ENCODE measurements around the gene NUDT13.

GRCh38 chr10:73131301-73131700, 21.0 kb downstream of the NUDT13 start:
- TF ChIP-seq REST (IDR thresholded peaks at IDR 0.05; ENCODE audit: insufficient replicate concordance, low read depth) (no peak), CTCF (IDR thresholded peaks at IDR 0.05; ENCODE audit: insufficient read depth, low read length) (no peak), POLR2AphosphoS5 (IDR thresholded peaks at IDR 0.05; ENCODE audit: low read depth) (no peak), GABPA (IDR thresholded peaks at IDR 0.05; ENCODE audit: low read depth) (no peak), SPI1 (IDR thresholded peaks at IDR 0.05; ENCODE audit: borderline replicate concordance, low read depth) (no peak)

Data from HL-60 (cell line).